Kidney capillary endothelial cell (primary cell): ENCODE data around the gene RCAN1.
"Not testable (repeated sequence)": the region's sequence is repeated elsewhere in the genome, so short reads cannot be mapped to it uniquely, and the experiment has no call there.

ENCODE experiments used
- DNase-seq: peaks from one replicate; pipeline ENCODE4 v3.0.0-alpha.2; 2018; ENCODE audit warnings: low spot score

Gene RCAN1

DNA sequence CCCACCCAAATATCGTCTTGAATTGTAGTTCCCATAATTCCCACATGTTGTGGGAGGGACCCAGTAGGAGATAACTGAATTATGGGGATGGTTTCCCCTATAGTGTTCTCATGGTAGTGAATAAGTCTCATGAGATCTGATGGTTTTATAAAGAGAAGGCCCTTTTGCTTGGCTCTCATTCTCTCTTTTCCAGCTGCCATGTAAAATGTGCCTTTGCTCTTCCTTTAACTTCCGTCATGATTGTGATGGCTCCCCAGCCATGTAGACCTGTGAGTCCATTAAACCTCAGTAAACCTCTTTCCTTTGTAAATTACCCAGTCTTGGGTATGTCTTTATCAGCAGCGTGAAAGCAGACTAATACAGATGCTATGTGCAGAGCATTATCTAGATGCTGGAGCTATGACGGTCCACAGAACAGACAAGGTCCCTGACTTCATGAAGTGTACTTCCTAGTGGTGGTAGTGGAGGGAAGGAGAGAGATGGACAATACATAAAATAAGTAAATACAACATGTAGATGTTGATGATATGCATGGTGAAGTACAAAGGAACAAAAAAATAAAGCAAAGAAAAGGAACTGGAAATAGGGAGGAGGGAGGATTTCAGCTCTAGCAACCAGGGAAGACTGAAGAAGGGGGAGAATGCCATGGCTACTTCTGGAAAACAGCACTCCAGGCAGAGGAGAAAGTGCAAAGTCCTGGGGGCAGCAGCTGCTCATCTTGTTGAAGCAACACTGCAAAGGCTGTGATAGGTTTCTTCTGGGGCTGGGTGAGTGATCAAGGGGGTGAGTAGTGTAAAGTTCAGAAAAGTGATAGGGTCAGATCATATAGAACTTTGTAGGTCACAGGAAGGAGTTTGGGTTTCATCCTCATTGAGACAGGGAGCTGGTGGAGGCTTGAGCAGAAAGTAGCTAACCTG, 6.8 kb upstream of the RCAN1 start:
- DNase-seq: no peak

DNA sequence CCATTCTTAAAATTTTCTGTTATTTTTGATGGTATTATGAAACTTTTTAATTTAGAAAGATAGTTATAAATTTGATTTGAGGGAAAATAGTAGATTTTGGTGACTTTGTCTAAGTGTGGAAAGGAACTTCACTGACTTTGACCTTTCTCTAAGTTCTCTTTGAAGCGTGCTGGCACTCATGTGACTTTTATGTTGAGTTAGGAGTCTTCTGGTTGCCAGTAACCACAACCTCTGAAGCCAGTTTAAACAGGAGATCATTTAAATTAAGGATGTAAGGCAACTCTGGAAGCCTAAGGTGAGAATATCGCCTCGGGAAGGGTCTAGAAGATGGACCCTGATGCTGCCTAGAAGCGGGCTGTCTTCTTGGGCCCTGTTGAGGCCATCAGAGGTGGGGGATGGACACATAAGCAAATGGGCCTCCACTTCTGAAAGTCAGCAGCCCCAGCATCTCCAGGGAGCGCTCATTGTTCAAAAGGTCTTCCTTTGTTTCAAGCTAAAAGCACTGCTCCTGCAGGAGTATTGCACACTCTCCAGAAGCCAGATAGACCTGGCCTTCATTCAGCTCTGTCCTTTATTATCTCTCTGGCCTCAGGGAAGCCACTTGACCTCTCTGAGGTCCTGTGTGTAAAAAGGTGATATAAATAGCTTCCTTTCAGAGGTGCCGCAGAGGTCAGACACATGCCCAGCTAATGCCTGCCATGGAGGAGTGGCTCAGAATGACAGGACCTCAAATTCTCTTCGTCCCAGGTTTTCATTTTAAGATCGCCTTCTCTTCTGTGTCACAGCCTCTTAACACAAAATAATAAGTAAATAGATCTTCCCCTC, 5.1 kb upstream of the RCAN1 start:
- no peak for DNase-seq

DNA sequence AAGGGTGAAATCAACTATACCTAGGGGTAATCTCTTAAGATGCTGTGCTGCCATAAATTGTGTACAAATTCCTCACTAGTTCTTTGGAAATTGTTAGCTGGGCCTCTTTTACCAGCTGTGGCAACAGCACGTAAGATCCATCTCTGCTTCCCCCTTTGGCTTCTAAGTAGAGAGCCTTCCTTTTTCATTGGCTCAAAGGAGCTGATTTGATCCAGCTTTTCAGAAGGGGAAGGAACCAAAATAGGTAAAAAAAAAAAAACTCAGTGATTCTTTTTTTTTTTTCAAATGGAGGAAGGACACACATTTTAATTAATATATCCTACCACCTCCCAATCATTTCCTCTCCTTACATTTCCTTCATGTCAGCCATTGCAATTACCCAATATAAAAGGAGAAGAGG, 4.0 kb upstream of the RCAN1 start:
- DNase-seq: no peak

DNA sequence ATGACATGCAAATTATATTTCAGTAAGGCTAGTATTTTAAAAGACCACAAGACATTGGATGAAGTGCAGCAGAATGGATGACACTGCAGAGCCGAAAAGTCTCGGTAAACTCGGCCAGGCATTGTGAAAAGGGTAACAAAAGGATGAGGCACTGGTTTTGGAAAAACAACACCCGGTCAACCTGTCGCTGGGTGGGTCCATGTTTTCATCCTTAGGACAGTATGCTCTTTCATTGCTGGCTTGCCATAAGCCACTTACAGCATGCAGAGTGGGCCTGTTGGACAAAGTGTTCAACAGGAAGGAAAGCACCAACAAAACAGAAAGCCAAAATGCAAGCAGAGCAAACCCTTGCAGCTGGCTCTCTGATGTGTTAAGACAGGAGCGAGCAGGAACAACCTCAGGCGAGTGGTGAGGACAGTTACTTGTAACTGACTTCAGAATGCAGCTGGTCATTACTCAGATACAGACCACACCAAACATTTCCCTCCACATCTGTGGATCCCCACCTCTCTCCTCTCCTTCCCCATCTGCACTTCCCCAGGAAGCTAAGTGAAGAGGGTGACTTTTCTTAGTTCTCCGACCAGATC, 2.9 kb upstream of the RCAN1 start:
- DNase-seq: no peak

DNA sequence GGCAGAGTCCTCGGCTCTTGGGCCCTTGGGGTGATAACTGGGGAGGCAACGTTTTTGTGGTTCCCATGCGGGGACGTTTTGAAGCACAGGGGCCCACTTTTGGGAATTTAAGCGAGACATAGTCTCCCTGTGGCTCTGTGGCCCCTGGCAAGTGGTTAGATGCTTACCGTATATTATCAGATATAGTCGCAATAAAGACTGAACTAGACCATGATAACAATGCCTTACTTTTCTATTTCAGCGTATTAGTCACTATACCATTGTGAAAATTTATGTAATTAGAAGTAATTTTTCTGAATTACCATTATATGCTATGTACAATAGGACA, 538 bp upstream of the RCAN1 start:
- DNase-seq: no peak

DNA sequence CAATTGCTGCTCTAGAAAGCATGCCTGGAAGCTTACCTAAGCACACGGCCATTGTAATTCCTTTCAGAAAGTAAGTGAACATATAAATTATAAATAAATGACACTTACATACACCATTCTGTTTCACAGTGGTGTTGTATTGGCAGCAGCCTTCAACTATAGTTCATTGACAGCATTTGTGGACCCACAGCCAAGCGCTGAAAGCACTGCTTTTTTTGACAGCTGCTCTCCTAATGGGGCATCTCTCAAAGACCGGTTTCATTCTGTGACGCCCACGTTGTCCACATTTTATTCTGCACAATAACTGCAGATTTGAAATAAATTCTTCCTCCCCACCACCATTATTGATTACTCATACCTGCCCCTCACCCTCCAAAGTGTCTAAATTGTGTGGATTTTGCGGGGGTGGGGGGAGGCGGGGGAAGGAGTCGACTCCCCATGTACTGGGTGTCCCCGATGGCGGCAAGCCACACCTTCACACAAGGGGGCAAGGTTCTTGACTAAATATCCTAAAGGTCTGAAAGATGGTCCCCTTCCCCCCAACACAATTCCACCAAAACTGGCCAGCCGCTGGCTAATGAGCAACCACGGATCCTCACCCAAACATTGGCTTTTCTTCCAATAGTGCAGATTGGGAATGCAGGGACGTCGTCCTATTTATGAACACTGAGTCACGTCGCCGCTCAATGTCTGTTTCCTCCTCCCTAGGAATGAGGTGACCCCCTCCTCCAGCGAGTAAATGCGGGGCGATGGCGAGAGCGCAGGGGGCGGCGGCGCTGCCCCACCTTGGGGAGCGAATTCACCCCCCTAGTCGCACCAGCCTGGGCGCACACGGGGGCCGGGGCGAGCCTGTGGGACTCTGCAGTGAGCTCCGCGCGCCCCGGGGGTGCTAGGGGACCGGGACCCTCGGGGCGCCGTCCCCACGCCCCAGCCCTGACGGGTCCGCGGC, 960 bp downstream of the RCAN1 start:
- DNase-seq: peak; percentile 24

DNA sequence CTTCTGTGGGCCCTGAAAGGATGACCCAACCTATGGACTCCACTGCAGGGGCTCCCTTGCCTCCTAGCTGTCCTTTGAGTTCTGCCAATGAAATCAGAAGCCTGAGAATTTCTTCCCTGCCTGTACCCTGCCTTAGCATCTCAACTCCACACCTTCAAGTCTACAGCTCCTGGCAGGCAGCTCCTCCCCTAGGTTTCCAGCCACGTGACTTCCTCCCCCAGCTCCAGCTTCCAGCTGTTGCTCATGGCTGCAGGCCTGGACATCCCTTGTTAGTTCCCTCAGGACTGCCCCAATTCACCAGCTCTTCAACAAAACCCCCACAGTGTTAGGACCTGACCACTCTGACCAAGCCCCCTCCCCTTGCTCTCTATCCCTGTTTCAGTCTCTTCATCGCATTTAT, 2.4 kb downstream of the RCAN1 start:
- no peak for DNase-seq

DNA sequence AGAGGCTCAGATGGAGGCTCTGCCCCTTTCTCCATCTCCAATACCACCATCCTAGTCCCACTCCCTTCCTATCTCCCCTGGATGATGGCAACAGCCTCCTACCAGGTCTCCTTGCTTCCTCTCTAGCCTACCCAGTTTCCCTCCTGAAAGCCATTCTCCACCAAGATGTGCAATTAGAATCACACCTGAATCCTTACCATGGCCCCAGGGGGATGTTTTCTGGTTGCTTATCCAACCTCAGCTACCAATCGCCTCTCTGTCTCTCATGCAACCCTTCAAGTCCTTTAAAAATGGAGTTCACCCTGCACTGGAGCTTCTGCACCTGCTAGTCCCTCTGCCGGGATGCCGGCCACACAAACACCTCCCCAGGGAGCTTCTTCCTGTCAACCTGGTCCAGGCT, 2.9 kb downstream of the RCAN1 start:
- no peak for DNase-seq

DNA sequence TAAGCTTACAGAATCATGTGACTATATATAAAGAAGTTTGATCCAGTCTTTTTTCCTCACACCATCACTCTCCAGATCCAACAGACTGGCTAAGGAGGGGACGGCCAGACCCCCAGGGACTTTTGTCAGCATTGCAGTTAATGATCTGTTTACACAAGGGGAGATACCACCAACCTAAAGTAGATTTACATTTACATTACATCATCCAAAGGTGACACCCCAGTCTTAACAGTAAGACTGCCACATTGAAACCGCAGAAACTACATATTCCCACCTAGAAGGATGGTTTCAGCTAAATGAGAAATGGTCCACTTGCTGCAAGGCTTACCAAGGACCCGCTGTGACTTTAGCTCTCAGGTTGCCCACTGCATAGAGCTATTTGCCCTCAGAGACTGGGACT, 3.4 kb downstream of the RCAN1 start:
- no peak for DNase-seq

DNA sequence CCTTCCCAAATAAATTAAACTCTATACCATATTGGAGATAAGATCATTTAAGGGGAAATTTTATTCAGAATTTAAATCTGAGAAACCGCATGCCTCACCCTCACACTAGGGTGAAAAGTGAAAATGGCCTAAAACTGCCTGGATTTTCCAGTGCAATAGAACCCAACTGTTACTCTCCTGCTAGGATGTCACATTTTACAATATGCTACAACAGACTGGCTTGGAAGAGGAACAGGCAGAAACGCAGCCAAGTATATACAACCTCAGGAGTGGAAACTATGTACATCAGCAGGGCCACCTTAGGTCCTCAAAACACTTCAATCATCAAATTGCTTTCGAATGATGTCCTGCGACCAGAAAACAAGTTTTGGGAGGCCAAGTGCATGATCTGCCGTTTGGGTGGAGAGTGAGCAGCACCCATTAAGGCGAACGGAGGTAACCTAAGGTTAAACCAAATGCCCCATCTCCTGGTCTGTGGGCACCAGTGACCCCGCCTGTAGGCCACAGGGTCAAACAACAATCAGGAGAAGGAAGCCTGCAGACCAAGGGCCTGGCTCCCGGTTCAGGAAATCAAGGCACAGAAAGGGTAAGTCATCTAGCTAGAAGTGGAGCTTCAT, 4.9 kb downstream of the RCAN1 start:
- DNase-seq: no peak

DNA sequence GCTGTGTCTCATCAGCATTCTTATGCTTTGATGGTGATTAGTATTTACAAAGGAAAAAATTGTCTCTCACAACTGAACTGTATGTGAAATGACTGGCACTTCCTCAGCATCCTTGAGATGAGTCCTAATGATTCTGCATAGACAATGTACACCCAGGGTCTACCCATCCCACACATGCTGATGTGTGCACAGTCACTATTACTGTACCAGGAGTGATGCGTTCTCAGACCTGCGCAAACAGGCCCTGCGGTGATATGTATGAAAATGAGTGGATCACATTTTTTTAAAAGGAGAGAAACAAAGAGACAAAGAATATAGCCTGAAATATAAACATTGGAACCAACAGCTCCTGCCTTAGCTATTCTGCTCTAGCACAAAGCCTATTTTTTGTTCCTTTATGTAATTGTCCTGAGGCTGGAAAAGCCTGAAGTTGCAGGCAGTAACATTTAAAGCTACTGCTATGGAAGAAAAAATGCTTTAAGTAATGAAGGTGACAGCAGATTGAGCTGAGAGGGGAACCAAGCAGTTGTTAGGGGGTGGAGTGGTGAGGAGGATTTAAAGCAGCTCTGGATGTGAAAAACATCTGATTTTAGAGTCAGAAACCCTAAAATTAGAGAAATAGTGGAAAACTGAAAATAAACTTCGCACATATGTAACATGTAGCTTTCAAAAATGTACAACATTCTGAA, 5.5 kb downstream of the RCAN1 start:
- no peak for DNase-seq

DNA sequence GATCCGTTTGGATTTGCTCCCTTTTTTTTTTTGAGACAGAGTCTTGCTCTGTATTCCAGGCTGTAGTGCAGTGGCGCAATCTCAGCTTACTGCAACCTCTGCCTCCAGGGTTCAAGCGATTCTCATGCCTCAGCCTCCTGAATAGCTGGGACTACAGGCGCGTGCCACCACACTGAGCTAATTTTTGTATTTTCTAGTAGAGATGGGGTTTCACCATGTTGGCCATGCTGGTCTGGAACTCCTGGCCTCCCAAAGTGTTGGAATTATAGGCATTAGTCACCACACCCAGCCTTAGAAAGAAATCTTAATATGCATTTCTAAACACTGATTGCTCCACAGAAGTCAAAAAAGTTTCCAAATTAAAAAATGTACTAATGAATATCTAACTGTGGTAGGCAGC, 7.5 kb downstream of the RCAN1 start:
- DNase-seq: not testable (repeated sequence)

DNA sequence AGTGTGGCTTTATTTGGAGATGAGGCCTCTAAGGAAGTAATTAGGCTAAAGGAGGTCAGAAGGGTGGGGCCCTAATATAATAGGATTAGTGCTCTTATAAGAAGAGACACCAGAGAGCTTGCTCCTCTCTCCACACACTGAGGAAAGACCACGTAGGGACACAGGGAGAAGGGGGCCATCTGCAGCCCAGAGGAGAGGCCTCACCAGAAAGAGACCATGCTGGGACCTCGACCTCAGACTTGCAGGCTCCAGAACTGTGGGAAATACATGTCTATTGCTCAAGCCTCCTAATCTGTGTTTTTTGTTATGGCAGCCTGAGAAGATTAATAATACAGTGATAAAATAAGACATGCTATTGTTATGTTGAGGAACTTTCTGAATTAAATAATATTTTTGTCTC, 8.3 kb downstream of the RCAN1 start:
- no peak for DNase-seq

DNA sequence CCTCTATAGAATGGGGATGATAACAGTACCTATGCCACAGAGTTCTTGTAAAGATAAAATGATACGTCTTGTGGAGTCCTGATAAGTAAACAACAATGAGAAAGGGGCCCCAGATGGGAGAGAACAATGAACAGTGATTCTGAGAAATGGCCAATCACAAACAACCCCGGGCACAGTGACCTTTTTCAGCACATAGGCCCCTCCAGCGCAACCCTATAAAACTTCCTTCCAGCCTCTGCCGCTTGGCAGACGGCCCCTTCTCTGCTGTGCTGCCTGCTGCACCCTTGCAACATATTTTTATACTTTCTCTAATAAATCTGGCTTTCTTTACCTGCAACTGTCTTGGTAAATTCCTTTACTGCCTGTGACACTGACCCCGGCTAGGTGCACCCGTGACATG, 8.9 kb downstream of the RCAN1 start:
- no peak for DNase-seq

DNA sequence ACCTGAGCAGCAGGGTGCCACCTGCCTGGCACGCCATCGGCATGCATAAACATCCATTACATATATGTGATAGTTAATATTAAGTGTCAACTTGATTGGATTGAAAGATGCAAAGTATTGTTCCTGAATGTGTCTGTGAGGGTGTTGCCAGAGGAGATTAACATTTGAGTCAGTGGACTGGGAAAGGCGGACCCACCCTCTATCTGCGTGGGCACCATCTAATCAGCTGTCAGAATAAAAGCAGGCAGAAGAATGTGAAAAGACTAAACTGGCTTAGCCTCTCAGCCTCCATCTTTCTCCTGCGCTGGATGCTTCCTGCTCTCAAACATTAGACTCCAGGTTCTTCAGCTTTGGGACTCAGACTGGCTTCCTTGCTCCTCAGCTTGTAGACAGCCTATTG, 10.0 kb downstream of the RCAN1 start:
- not testable (repeated sequence) for DNase-seq

DNA sequence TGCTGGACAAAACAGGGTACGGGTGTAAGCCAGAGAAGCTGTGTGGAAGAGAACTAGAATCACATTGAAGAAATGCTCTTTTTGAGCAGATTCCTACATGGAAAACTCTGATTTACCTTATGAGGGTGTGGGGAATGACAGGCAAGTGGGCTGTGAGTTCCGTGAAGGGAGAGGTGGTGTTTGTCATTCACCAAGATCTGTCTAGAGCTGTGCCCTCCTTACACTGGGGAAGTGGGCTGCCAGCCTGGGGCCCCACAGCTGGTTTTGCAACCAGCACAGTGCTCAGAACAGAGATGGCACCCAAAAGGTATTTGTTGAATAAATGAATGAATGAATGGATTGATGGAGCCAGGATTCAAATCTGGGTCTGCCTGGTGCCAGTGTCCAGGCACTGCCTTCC, 10.4 kb downstream of the RCAN1 start:
- no peak for DNase-seq

DNA sequence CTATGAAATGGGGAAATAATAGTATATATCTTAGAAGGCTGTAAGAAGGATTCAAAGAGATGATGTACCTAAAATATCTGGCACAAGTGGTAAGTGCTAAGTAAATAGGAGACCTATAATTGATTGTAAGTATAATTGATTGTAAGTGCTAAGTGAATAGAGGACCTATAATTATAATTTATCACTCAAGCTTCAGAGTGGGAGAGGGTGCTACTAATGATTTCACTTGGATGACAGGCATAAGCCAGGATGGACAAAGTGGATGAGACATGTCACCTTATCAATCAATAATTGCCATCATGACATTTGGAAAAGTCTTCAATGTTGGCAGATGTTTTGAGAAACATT, 11.2 kb downstream of the RCAN1 start:
- no peak for DNase-seq

DNA sequence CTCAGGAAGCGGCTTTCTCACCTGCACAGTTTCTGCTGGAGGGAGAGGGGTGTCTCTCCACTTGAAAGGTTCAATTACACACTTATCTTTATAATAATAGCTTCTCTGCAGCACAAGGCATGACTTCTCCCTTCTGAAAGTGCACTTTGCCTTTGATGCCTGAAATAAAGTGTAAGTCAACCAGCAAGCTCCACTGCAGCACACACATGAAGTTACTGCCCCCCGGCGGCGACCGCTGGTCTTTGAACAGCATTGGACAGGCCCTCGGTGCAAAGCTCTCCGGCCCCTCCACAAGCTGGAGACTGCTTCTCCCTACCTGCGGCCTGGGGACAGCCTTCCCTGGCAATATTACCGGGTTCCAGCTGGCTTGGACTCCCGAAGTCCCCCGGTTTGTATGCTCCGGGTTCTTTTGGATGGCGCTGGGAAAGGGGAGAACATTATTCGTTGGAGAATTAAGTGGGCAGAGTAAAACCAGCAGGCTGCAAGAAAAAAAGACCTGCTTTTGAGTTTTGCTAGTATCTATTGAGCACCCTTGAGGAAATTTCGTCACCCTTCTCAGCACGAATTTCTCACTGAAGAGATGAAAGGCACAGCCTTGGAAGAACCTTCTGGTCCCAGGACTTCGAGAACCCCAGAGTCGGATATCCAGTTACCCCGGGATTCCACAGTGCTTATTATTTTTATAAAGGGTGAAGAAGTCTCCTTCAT, 11.8 kb downstream of the RCAN1 start:
- peak; percentile 59 for DNase-seq

DNA sequence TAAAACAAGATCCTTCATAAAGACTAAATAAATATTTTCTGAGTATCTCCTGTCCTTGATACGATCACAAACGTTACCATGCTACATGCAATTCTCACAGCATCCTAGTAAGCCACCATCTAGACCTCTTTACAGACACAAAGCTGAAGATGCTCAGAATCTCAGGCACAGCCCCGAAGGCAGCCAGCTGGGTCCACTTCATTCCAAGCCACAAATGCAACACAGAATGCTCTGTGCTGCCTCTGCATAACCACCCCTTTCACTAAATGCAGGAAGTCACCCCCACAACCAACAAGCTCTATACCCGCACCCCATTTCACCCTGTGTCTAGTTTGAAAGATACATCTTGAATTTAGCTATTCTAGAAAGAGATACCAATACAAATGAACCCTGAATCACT, 12.9 kb downstream of the RCAN1 start:
- no peak for DNase-seq

DNA sequence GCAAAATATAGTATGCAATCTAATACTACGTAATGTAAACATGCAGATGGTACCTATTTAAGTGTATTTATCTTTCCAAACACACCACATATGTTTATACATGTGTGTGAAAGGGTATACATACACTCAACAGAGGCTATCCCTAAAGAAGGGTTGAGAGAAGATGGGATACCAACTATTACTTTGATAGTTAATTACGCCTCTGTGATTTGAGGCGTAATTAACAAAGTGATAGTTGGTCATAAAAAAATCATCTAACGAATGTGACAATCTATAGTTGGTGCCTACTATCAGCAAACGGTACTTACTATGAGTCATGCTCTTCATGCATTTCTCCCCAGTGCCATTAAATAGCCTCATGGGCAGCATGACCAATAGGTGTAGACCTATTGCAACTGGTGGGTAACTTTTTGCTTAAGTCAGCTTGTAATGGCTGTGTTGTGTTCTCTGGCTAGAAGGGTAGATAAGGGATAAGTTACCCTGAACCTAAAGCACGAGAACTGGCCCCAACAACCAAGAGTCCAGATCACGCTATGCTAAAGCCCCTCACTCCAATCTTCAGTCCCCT, 15.3 kb downstream of the RCAN1 start:
- no peak for DNase-seq
